Ishikawa (cell line): Measurements from ENCODE around the gene URI1.

Experiments
- CEBPB ChIP-seq: IDR thresholded peaks from 2 replicates; pipeline ENCODE4 v1.6.1; 2012
- CREB1 ChIP-seq: IDR thresholded peaks from 2 replicates; pipeline ENCODE4 v1.6.1; 2012; ENCODE audit warnings: low read depth
- EGR1 ChIP-seq: IDR thresholded peaks from 2 replicates; pipeline ENCODE4 v1.6.1; 2012
- EP300 ChIP-seq: IDR thresholded peaks from 2 replicates; pipeline ENCODE4 v1.6.1; 2012; ENCODE audit warnings: borderline replicate concordance
- FOXM1 ChIP-seq: IDR thresholded peaks from 2 replicates; pipeline ENCODE4 v1.6.1; 2012; ENCODE audit warnings: low read depth, borderline replicate concordance
- MAX ChIP-seq: IDR thresholded peaks from 2 replicates; pipeline ENCODE4 v1.6.1; 2012
- NFIC ChIP-seq: IDR thresholded peaks from 2 replicates; pipeline ENCODE4 v1.6.1; 2012
- RAD21 ChIP-seq: IDR thresholded peaks from 2 replicates; pipeline ENCODE4 v1.6.1; 2012; ENCODE audit warnings: low read depth
- TAF1 ChIP-seq: IDR thresholded peaks from 2 replicates; pipeline ENCODE4 v1.6.1; 2012; ENCODE audit warnings: low read depth, mild to moderate bottlenecking
- TCF12 ChIP-seq: IDR thresholded peaks from 2 replicates; pipeline ENCODE4 v1.6.1; 2012; ENCODE audit warnings: low read depth
- TEAD4 ChIP-seq: IDR thresholded peaks from 2 replicates; pipeline ENCODE4 v1.6.1; 2012
- YY1 ChIP-seq: IDR thresholded peaks from 2 replicates; pipeline ENCODE4 v1.6.1; 2012; ENCODE audit warnings: low read depth
- ZBTB7A ChIP-seq: IDR thresholded peaks from 2 replicates; pipeline ENCODE4 v1.6.1; 2012; ENCODE audit warnings: low read depth
- TF ChIP-seq, protein P1 (sequence below): IDR thresholded peaks from 2 replicates; pipeline ENCODE4 v1.6.1; 2012; ENCODE audit warnings: low read depth, mild to moderate bottlenecking
- TF ChIP-seq, protein P2 (sequence below): IDR thresholded peaks from 2 replicates; pipeline ENCODE4 v1.6.1; 2012

URI1 gene

DNA sequence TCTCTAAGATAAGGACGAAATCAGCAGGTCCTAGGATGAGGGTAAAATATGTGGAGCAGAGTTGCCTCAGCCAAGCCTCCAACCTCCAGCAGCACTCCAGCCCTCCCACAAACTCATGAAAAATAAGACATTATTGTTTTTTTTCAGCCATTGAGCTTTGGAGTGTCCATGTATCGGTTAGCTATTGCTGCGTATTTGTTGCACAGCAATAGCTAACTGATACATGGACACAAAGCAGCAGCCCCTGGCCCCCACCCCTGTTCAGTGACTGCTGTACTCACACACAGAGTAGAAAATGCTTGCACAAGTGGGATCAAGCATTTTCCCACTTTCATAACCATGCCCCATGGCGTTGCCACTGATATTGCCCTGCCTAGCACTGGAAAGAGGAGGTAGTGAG lies 19.1 kb upstream of the URI1 start:
- TF ChIP-seq, protein P1, sequence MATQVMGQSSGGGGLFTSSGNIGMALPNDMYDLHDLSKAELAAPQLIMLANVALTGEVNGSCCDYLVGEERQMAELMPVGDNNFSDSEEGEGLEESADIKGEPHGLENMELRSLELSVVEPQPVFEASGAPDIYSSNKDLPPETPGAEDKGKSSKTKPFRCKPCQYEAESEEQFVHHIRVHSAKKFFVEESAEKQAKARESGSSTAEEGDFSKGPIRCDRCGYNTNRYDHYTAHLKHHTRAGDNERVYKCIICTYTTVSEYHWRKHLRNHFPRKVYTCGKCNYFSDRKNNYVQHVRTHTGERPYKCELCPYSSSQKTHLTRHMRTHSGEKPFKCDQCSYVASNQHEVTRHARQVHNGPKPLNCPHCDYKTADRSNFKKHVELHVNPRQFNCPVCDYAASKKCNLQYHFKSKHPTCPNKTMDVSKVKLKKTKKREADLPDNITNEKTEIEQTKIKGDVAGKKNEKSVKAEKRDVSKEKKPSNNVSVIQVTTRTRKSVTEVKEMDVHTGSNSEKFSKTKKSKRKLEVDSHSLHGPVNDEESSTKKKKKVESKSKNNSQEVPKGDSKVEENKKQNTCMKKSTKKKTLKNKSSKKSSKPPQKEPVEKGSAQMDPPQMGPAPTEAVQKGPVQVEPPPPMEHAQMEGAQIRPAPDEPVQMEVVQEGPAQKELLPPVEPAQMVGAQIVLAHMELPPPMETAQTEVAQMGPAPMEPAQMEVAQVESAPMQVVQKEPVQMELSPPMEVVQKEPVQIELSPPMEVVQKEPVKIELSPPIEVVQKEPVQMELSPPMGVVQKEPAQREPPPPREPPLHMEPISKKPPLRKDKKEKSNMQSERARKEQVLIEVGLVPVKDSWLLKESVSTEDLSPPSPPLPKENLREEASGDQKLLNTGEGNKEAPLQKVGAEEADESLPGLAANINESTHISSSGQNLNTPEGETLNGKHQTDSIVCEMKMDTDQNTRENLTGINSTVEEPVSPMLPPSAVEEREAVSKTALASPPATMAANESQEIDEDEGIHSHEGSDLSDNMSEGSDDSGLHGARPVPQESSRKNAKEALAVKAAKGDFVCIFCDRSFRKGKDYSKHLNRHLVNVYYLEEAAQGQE: no peak

- no peak for TF ChIP-seq RAD21
- TF ChIP-seq EP300: no peak
- no peak for TF ChIP-seq CREB1
- no peak for TF ChIP-seq TAF1
- TF ChIP-seq TCF12: no peak
- TF ChIP-seq ZBTB7A: no peak
- no peak for TF ChIP-seq NFIC
- TF ChIP-seq FOXM1: no peak
- no peak for TF ChIP-seq TEAD4
- TF ChIP-seq, protein P1: no peak
- TF ChIP-seq CEBPB: no peak
Observed at GRCh38 chr19:29923653-29924052, 18.4 kb upstream of the URI1 start.

DNA sequence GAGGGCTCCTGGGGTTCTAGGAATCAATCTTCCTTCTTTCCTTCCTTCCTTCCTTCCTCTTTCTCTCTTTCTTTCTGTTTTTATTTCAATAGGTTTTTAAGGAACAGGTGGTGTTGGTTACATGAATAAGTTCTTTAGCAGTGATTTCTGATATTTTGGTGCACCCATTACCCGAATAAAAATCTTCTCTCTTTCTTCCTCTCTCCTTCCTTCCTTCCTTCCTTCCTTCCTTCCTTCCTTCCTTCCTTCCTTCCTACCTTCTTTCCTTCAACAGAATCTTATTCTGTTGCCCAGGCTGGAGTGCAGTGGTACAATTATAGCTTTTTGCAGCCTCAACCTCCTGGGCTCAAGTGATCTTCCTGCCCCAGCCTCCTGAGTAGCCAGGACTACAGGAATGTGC lies 16.0 kb upstream of the URI1 start:
- TF ChIP-seq TCF12 (no peak), TEAD4 (no peak), TAF1 (no peak), EGR1 (no peak), ZBTB7A (no peak), MAX (no peak), EP300 (no peak), CREB1 (no peak), YY1 (no peak), NFIC (no peak), CEBPB (no peak), RAD21 (no peak), FOXM1 (no peak)
- TF ChIP-seq, protein P2, sequence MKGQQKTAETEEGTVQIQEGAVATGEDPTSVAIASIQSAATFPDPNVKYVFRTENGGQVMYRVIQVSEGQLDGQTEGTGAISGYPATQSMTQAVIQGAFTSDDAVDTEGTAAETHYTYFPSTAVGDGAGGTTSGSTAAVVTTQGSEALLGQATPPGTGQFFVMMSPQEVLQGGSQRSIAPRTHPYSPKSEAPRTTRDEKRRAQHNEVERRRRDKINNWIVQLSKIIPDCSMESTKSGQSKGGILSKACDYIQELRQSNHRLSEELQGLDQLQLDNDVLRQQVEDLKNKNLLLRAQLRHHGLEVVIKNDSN: no peak
- TF ChIP-seq, protein P1: no peak

GRCh38 chr19:29926801-29927200 lies 15.2 kb upstream of the URI1 start:
- TF ChIP-seq, protein P2: no peak
- TF ChIP-seq TCF12 (no peak), YY1 (no peak), ZBTB7A (no peak), TAF1 (no peak), RAD21 (no peak), TEAD4 (no peak)
- TF ChIP-seq, protein P1: no peak
